ENCODE results near the gene P4HA2.
"Not testable (repeated sequence)": the region's sequence is repeated elsewhere in the genome, so short reads cannot be mapped to it uniquely, and the experiment has no call there.

P4HA2 gene

DNA sequence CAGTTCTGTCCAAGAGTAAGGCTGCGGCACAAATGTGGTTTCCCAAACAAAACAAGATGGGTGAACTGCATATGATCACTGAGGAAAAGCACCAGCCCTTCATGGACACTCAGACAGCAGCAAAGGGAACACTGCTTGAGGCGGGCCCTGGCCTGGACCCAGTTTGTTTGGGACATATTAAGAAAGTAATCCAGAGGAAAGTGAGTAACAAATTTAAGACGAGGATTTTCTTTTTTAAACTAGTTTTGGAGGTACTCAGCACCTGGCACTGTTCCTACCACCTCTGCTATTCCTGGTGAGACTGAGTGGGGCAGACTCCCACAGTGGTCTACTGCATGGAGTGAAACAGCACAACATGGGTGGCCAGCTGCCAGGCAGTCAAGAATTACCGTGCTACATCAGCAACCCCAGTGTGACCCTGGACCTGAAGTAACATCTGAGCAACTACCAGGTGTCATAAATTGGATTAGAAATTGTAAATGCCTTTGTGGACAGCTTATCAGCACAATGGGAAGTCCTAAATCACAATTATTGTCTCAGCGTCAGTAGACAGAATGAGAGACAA is 28.5 kb downstream of the P4HA2 start:
- DNase-seq (ENCODE audit: low spot score), result no peak

DNA sequence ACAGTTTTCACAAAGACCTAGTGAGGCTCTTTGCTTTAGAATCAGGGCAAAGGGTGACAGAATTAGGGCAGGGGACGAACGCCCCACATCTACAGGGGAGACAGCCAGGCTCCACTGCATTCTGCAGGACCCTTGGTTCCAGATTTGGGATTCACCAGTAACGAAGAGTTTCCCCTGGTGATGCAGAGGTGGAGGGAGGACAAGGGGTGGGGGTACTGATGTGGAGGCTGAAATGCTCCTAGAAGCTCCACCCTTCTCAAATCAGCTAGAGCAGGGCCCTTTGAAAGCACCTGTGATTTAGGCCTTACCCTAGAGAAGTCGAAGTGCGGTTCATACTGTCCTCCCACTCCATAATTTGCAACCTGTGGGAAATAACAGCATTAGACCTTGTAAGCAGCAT is 29.1 kb downstream of the P4HA2 start:
- DNase-seq (ENCODE audit: low spot score), result no peak

DNA sequence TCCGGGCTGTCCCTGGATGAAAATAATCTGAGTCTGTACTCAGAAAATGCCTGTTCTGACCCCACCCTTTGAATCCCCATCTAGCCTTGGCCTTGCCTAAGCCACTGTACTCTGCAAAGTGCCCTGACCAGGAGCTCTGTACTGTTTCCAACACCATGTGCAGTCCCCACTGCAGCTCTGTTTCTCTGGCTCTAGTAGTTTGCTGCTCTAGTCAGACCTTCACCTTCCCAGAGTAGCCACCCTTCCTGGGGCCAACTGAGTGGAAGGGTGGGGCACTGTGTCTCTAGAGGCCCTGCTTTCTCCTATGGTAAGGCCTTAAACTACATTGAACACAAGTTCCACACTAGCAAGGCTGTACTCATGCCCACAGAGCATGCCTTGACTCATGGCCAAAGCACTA is 31.9 kb downstream of the P4HA2 start:
- DNase-seq (ENCODE audit: low spot score), result no peak

DNA sequence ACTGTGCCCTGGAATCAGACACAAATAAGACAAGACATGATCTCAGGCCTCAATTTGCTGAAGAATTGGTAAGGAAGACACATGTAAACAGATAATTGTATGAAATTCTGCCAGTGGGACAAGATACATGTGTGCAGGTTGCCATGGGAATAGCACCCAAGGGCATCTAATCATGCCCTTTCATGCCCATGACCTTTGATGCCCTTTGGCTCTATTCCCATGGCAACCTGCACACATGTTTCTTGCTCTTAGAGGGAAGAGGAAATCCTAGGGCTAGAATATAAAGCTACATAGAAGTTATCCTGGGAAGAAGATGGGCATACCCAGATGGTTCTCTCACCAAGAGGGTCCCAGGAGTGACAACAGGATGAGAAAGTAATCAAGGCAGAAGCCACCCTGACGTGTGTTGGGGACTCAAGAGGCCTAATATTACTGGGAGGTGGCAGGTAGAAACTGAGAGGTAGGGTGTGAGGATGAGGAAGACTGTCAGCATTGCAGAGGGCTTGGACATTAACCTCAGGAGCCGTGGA is 34.4 kb downstream of the P4HA2 start:
- no peak for DNase-seq (ENCODE audit: low spot score)

- DNase-seq (ENCODE audit: low spot score), result no peak
These were observed 37.4 kb downstream of the P4HA2 start for GRCh38 chr5:132190161-132190817.

GRCh38 chr5:132184588-132184987 is 43.1 kb downstream of the P4HA2 start:
- DNase-seq (ENCODE audit: low spot score), result no peak

GRCh38 chr5:132183723-132184122 is 43.9 kb downstream of the P4HA2 start:
- DNase-seq (ENCODE audit: low spot score), result no peak

DNA sequence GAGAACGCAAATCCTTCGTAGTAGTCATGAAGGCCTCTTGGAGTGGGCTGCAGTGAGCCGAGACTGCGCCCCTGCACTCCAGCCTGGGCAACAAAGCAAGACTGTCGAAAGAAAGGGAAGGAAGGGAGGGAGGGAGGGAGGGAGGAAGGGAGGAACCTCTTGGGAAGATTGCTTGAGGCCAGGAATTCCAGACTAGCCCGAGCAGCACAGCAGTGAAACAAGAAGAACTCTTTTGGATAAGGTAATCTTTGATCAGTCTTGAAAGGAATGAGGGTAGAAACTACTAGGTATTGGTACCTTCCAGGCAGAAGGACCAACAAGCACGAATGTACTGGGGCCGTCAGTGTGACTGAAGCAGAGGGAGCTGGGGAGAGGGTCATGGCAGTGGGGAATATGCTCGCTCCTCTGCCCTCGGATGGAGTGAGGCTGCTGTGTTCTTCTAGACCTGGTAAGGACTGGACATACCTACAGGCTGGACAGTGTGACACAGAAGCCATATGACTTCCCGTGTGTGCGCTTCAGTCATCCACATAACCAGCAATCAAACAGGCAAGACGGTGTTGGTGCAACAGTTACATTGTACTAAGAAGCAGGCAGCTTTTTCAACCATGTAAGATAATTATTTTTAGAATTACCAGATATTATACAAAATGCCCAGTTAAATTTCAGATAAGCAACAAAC is 45.2 kb downstream of the P4HA2 start:
- DNase-seq (ENCODE audit: low spot score), result no peak

DNA sequence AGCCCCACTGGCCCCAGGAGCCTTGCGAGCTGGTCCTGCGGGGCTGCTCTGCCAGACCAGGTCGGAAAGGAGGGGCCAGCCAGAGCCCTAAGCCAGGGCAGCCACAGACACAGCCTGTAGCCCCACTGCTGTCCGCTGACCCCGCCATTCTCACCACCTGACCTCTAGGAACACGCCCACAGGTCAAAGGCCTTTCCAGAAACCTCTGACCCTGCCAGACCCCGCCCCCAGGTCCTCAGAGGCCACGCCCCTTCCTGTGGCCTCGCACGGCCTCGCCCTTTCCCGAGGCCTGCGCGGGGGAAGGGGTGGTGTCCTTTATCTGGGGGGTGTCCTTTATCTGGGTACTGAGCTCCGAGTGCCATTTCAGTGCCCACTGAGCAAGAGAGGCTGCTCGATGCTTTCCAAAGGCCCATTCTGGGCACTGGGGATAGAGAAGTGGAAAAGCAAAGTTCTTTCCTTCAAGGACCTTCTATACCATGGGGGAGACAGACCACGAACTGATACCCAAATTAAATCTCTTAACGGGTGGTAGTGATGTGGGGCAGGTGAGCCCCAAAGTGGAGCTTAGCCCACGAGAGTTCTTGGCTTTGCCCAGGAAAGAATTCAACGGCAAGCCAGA is 46.5 kb downstream of the P4HA2 start:
- DNase-seq (ENCODE audit: low spot score), result no peak

DNA sequence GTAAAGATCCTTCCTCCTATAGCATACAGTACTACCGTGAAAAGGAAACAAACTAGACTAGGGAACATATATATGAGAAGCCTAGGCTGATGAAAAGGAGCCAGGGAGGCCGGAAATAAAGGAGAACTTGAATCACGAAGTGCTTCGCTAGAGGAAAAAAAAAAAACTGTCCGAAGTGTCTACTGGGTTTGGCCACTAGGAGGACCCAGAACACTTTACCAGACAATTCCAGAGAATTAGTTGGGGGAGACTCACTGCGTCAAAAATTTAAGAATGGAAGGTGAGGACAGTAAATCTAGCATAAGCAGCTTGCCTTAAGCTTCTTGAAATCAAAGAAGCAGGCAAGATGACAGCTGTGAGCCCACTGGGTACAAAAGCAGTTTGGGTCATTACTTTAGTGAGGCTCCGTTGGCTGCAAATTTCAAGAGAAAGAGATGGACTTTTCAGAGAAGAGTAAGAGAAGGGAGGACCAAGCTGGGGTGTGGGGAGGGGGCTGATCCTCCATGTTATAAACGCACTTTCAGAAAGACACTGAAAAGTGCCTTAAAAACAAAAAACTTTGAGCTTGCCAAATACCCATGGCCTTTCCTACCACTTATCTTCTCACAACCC is 47.4 kb downstream of the P4HA2 start:
- DNase-seq (ENCODE audit: low spot score), result peak; percentile 17

- no peak for DNase-seq (ENCODE audit: low spot score)
These were observed 48.2 kb downstream of the P4HA2 start for GRCh38 chr5:132179405-132179804.

DNA sequence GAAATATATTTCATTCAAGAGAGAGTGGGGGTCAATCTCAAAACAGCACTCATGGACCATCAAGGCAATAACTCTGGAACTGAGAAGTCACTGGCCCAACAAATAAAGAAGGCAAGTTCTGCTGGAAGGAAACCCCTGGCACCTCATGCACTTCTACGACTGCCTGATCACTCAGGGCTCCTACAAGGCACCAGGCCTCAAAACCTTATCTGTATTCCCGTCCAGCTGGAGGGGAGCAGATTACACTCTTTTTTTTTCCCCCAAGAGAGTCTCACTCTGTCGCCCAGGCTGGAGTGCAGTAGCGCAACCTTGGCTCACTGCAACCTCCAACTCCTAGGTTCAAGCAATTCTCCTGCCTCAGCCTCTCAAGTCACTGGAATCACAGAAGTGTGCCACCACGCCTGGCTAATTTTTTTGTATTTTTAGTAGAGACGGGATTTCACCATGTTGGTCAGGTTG is 49.9 kb downstream of the P4HA2 start:
- DNase-seq (ENCODE audit: low spot score), result peak; percentile 41

DNA sequence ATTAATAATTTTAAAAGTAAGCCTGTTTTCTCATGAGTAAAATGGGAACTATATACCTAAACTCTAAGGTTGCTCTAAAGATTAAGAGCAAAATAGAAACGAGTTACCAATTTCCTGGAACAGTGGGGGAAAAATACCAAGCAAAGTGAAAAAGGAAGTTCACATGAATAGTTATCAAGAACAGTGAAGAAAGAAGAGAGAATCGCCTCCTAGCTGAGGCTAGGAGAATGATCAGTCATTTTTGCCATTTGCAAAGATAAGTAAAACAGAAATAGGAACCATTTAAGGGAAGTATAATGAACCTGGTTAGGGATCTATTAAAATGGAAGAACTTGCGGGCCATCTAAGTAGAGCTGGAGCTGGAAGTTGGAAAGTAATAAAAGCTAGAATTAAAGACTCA is 50.7 kb downstream of the P4HA2 start:
- DNase-seq (ENCODE audit: low spot score), result no peak

GRCh38 chr5:132176521-132176945 is 51.1 kb downstream of the P4HA2 start:
- DNase-seq (ENCODE audit: low spot score), result no peak

GRCh38 chr5:132162945-132163344 is 64.7 kb downstream of the P4HA2 start:
- DNase-seq (ENCODE audit: low spot score), result no peak

GRCh38 chr5:132161574-132162326 is 65.9 kb downstream of the P4HA2 start:
- DNase-seq (ENCODE audit: low spot score), result not testable (repeated sequence)

DNA sequence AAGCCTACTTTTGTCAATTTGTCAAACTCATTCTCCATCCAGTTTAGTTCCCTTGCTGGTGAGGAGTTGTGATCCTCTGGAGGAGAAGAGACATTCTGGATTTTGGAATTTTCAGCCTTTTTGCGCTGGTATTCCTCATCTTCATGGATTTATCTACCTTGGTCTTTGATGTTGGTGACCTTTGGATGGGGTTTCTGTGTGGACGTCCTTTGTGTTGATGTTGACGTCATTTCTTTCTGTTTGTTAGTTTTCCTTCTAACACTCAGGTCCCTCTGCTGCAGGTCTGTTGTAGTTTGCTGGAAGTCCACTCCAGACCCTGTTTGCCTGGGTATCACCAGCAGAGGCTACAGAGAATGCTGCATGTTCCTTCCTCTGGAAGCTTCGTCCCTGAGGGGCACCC is 71.2 kb downstream of the P4HA2 start:
- no peak for DNase-seq (ENCODE audit: low spot score)

GRCh38 chr5:132150565-132150964 is 77.1 kb downstream of the P4HA2 start:
- no peak for DNase-seq (ENCODE audit: low spot score)

DNA sequence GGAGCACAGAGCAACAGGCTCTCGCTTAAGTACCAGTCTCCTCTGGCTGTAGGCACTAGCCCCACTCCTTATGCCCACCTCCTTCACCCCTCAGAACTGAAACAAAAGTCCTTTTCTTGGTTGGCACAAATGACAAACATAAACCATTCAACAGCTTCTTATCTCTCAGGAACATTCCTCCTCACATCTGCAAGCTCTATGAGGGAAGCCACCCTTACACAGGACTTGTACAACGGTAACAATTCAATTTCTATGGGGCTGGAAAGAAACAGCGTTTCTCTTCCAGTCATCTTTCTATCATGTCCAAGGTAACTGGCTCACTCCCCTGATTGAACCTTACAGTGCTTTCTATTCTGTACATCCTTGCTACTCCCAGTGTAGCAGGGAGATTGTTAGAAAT is 80.0 kb downstream of the P4HA2 start:
- no peak for DNase-seq (ENCODE audit: low spot score)

DNA sequence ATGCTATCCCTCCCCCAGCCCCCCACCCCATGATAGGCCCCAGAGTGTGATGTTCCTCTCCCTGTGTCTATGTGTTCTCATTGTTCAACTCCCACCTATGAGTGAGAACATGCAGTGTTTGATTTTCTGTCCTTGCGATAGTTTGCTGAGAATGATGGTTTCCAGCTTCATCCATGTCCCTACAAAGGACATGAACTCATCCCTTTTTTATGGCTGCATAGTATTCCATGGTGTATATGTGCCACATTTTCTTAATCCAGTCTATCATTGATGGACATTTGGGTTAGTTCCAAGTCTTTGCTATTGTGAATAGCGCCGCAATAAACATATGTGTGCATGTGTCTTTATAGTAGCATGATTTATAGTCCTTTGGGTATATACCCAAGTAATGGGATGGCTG is 82.3 kb downstream of the P4HA2 start:
- not testable (repeated sequence) for DNase-seq (ENCODE audit: low spot score)

GRCh38 chr5:132143148-132143547 is 84.5 kb downstream of the P4HA2 start:
- no peak for DNase-seq (ENCODE audit: low spot score)

DNA sequence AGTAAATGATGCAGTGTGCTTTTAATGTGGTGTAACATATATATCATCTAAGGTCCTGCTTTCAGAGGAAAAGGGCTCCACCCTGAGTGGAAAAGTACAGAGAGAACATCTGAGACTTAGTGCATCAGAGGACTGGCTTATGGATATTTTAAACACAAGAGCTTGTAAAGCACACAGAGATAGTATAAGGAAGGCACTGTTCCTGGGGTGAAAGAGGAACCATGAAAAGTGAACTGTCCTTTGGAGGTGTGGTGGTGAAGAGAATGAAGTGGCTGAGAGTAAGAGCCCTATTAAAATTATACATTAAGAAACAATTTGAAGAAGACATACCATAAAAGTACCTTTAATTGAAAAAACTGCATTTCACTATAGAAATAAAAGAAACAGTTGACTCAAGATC is 85.2 kb downstream of the P4HA2 start:
- no peak for DNase-seq (ENCODE audit: low spot score)
